Fibroblast of gingiva (primary cell): ENCODE data around the gene EVC.

Experiments
- DNase-seq: peaks from one replicate; pipeline ENCODE4 v3.0.0-alpha.2; 2011; ENCODE audit warnings: low read depth

Gene EVC

GRCh38 chr4:5755161-5755560 is 44.2 kb downstream of the EVC start:
- DNase-seq: no peak

GRCh38 chr4:5755679-5756078 is 44.7 kb downstream of the EVC start:
- DNase-seq: no peak

- DNase-seq: no peak
These were observed 45.3 kb downstream of the EVC start for GRCh38 chr4:5756271-5756670.

- no peak for DNase-seq
These were observed 46.1 kb downstream of the EVC start for GRCh38 chr4:5757091-5757490.

- DNase-seq: no peak
These were observed 46.5 kb downstream of the EVC start for GRCh38 chr4:5757536-5757935.

- DNase-seq: no peak
These were observed 47.0 kb downstream of the EVC start for GRCh38 chr4:5757954-5758353.

- peak; percentile 84 for DNase-seq
These were observed 47.7 kb downstream of the EVC start for GRCh38 chr4:5758741-5759140.

- no peak for DNase-seq
These were observed 48.5 kb downstream of the EVC start for GRCh38 chr4:5759236-5760075.

GRCh38 chr4:5760246-5760645 is 49.2 kb downstream of the EVC start:
- no peak for DNase-seq

- DNase-seq: no peak
These were observed 50.0 kb downstream of the EVC start for GRCh38 chr4:5760936-5761480.

GRCh38 chr4:5770051-5770450 is 59.0 kb downstream of the EVC start:
- no peak for DNase-seq

- DNase-seq: no peak
These were observed 61.7 kb downstream of the EVC start for GRCh38 chr4:5772528-5773270.

GRCh38 chr4:5773271-5773555 is 62.2 kb downstream of the EVC start:
- peak; percentile 40 for DNase-seq

- DNase-seq: no peak
These were observed 63.5 kb downstream of the EVC start for GRCh38 chr4:5774416-5775036.

- DNase-seq: no peak
These were observed 65.5 kb downstream of the EVC start for GRCh38 chr4:5776510-5776909.

- no peak for DNase-seq
These were observed 70.0 kb downstream of the EVC start for GRCh38 chr4:5780831-5781480.

GRCh38 chr4:5781691-5782090 is 70.7 kb downstream of the EVC start:
- no peak for DNase-seq

- no peak for DNase-seq
These were observed 72.0 kb downstream of the EVC start for GRCh38 chr4:5782829-5783476.

GRCh38 chr4:5783486-5783885 is 72.5 kb downstream of the EVC start:
- DNase-seq: no peak

- DNase-seq: no peak
These were observed 73.0 kb downstream of the EVC start for GRCh38 chr4:5784021-5784420.

GRCh38 chr4:5784960-5785611 is 74.1 kb downstream of the EVC start:
- DNase-seq: peak; percentile 60
